ENCODE results near the gene VAC14.

Gene VAC14

DNA sequence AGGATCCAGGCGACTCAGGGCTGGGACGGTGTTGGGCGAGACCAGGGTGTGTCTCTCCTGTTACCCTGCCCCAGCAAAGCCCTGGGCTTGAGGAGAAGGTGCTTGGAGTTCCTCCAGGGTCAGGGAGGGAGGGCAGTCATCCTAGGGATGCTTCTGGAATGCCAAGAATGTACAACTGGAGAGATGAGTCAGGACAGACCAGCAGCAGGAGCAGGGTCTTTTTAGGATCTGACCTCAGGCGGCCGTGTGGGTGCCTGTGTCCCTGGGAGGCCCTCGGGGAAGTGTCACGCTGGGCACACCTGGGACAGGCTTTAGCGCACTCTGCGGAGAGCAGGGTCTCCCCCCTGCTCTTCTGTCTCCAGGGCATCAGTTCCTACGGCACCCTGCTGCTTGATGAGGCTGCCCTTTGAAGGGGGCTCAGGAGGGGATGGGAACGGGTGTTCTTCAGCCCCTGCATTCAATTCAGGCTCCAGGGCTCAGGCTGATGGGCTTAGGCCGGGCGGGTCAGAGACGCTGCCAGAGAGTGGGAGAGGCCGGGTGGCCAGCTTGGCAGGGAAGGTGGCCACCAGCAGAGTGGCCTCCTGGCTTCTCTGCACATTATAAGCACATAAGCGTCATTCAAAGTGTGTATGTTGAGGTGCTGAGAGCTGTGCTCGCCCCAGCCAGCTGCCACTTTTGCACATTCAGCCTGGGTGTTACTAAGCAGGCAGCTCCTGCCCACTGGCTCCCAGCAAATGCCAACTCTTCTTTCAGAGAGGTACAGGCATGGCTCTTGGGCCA is 106.7 kb downstream of the VAC14 start:
- FAIRE-seq: no peak

DNA sequence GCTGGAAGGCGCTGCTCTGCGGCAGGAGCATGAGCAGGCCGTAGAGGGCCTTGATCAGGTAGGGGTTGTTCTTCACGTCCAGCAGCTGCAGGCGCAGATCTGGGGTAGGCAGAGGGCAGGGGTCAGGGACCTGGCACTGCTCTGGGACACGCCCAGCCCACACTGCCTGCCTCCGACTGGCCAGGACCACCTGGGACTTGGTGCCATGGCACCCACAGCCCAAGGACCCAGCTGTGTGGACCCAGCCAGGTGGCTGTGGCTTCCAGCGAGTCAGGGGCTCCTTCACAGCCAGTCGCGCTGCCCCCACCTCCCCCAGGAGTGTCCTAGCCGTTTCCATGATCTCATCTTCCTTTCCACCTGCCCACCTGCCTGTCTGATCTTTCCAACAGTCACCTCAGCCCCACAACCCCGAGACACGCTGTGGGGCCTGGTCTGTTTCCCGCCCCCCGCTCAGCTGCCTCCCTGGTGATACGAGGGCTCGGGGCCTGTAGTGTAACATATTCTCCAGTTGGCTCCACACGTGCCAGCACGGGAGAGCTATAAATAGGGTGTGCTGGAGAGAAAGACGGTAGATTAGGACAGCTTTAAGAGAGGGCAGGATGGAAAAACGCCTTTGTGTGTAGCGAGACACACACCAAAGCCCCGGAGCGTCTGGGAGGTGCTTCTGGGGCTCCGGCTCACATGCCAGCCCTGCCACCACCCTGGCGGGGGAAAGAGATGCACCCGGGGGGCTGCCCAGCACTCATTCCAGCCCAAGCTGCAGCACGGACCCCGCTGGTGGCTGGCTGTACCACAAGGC is 107.9 kb downstream of the VAC14 start:
- DNase-seq (ENCODE audit: insufficient read length, low spot score) (no peak), FAIRE-seq (no peak)
- TF ChIP-seq POLR2A (IDR thresholded peaks at IDR 0.05; ENCODE audit: low read depth, low read length): no peak
- no peak for TF ChIP-seq POLR2AphosphoS5 (IDR thresholded peaks at IDR 0.05; ENCODE audit: low read depth, low read length)
- TF ChIP-seq TAF1 (IDR thresholded peaks at IDR 0.05; ENCODE audit: low read depth, low read length): no peak
- TF ChIP-seq POU2F2 (IDR thresholded peaks at IDR 0.05; ENCODE audit: low read depth, low read length): no peak
- no peak for TF ChIP-seq PAX5 (IDR thresholded peaks at IDR 0.05; ENCODE audit: insufficient read depth, low read length, severe bottlenecking)
- no peak for TF ChIP-seq SPI1 (IDR thresholded peaks at IDR 0.05; ENCODE audit: low read depth, low read length)

More for the DNA sequence above, 106.7 kb downstream of the VAC14 start:
- DNase-seq (ENCODE audit: insufficient read length, low spot score): no peak
- no peak for TF ChIP-seq PAX5 (IDR thresholded peaks at IDR 0.05; ENCODE audit: insufficient read depth, low read length, severe bottlenecking)
- no peak for TF ChIP-seq TAF1 (IDR thresholded peaks at IDR 0.05; ENCODE audit: low read depth, low read length)
- no peak for TF ChIP-seq SPI1 (IDR thresholded peaks at IDR 0.05; ENCODE audit: low read depth, low read length)
- TF ChIP-seq POLR2AphosphoS5 (IDR thresholded peaks at IDR 0.05; ENCODE audit: low read depth, low read length): no peak
- TF ChIP-seq POLR2A (IDR thresholded peaks at IDR 0.05; ENCODE audit: low read depth, low read length): no peak
- no peak for TF ChIP-seq POU2F2 (IDR thresholded peaks at IDR 0.05; ENCODE audit: low read depth, low read length)

DNA sequence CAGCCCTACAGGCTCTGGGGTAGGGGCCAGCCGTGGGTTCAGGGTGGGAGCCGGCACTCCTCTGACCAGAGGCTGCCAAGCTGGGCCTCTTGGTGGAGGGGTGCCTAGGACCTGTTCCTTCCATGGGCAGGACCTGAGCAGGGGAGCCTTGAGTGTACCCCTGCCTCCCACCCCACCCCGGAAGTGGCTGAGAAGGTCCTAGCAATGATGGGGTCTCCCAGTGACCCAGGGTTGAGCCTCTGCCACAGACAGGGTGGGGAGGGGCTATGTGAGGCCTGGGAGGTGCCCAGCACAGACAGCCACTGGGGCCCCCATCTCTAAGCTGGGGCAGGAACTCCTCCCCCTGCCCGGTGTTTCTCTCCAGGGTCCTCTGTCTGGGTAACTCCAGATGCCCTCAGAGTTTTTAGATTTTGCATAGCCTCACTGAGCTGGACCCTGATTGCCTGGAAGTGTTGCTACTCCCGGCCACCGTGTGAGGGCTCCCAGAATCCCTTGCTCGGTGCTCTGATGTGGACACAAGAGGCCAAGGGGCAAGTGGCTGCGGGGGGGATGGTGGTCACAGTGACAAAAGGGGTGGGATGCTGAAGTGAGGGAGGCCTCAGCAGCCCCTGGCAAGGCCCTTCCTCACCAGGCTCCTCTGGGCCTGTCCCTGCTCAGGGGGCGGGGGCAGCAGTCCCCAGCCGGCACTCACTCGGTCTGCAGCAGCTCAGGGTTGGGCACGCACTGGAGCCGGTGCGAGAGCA is 108.7 kb downstream of the VAC14 start:
- FAIRE-seq: no peak
- no peak for DNase-seq (ENCODE audit: insufficient read length, low spot score)
- TF ChIP-seq POLR2AphosphoS5 (IDR thresholded peaks at IDR 0.05; ENCODE audit: low read depth, low read length): no peak
- TF ChIP-seq TAF1 (IDR thresholded peaks at IDR 0.05; ENCODE audit: low read depth, low read length): no peak

DNA sequence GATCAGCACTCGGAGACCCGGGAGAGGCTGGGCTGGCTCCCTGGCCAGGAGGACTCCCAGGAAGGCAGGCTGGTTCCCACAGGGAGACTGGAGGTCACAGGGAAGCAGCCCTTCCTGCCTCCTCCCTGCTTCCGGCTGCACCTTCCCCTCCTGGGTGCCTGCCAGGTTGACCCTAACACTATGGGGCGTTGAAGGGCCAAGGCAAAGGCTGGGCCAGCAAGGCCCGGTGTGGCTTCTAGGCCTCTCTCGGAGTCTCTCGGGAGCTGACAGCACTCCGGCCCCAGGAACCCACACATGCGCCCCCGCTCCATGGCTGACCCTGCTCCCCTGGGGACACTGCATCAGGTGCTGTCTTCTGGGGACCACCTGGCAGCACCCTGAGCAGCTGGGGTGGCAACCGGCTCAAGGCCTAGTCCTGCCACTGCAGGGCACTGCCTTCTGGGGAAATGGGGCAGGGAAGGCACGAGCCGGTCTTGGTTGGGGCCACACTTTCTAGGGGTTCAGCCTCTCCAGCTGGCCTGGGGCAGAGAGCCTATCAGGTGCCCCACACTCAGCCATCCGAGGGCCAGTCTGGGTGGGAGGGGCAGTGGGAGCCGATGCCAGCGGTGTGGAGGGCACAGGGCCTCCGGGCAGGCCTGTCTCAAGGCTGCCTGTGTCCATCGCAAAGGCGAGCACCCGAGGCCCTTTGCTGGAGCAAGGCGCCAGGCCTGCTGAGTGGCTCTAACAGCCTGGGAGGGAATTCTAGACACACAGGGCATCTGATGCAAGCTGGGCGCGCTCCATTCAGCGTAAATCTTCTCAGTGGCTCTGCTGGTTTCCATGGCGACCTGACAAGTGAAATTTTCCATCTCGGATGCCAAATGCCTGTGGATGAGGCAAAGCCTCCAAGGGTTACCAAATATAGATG is 109.5 kb downstream of the VAC14 start:
- no peak for FAIRE-seq
- TF ChIP-seq POLR2AphosphoS5 (IDR thresholded peaks at IDR 0.05; ENCODE audit: low read depth, low read length) (no peak), TAF1 (IDR thresholded peaks at IDR 0.05; ENCODE audit: low read depth, low read length) (no peak), POLR2A (IDR thresholded peaks at IDR 0.05; ENCODE audit: low read depth, low read length) (no peak), POU2F2 (IDR thresholded peaks at IDR 0.05; ENCODE audit: low read depth, low read length) (no peak), SPI1 (IDR thresholded peaks at IDR 0.05; ENCODE audit: low read depth, low read length) (no peak), PAX5 (IDR thresholded peaks at IDR 0.05; ENCODE audit: insufficient read depth, low read length, severe bottlenecking) (no peak)
- DNase-seq (ENCODE audit: insufficient read length, low spot score): no peak

DNA sequence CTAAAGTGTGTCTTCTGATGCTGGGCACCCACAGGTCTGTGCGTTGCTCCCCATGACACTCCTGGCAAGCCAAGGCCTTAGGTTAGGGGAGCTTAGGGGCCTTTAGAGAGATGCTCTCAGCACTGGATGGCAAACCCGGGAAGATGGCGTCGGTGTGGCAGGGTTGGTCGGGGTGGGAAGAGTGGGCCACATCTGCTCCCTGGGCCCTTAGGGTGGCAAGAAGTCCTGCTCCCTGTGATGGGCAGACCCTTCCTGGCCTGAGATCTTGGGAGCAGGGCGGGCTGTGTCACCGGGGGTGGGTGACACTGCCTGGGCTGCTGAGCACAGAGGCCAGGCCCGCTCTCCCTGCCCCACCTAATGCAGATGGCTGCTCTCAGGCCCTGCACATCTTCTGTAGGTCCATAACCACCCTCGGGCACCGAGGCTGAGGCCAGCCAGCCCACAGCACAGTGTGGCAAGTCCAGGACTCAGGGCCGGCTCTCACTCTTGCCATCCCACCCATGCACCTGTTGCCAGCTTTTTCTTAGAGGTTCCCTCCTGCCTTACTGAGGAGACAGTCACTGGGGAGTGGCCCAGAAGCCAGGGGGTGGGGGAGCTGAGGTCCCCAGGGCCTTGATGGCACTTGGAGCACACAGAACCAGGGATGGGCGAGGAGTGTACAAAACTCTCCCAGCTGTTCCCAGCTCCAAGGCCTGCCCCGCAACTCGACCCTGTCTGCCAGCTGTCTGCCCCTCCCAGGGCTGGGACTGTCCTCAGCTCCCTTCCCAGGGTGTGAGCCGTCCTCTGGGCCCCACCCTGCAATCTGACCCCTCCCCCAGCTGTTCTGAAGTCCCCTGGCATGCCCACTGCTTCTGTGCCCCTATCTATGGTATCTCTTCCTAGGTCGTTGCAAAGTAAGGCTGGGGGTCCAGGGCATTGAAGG is 110.7 kb downstream of the VAC14 start:
- DNase-seq (ENCODE audit: insufficient read length, low spot score) (no peak), FAIRE-seq (no peak)
- TF ChIP-seq POU2F2 (IDR thresholded peaks at IDR 0.05; ENCODE audit: low read depth, low read length) (no peak), TAF1 (IDR thresholded peaks at IDR 0.05; ENCODE audit: low read depth, low read length) (no peak), POLR2AphosphoS5 (IDR thresholded peaks at IDR 0.05; ENCODE audit: low read depth, low read length) (no peak), PAX5 (IDR thresholded peaks at IDR 0.05; ENCODE audit: insufficient read depth, low read length, severe bottlenecking) (no peak)

DNA sequence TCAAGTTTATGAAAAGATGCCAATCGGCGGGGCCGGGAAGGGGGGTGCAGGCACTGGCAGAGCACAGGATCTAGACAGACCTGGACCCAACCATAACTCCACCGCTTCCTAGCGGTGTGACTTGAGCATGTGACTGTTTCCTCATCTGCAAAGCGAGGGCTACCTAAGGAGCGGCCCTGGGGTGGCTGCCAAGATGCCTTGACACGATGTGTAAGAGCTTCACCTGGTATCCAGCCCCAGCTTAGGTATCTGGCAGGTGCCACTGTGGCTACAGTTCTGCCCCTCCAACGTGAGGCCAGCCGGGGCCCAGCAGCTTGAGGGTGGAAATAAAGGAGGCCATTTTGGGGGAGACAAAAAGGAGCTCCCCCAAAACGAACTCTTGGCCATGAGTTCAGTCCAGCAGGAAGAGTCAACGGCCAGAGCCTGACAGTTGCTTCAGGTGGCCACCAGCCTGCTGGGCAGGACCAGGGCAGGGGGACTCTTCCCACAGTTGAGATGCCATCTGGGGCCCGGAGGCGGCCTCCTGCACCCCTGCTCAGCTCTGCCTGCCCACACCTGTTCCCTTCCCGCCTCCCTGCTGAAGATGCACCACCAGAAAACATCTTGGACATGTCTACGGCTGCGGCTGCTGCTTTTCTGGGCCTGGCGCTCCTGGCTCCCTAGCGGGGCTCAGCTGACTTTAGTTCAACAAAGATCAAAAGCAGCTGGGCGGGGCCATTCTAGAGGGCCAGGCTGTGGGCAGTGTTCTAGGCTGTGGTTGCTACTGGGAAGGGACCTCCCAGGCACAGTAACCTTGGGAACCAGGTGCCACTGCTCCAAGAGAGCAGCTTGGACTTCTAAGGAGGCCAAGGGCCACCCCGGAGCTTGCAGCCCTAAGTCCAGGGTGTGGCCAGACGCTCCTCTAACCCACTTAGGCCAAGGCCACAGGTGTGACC is 111.7 kb downstream of the VAC14 start:
- TF ChIP-seq TAF1 (IDR thresholded peaks at IDR 0.05; ENCODE audit: low read depth, low read length) (no peak), PAX5 (IDR thresholded peaks at IDR 0.05; ENCODE audit: insufficient read depth, low read length, severe bottlenecking) (no peak)
- DNase-seq (ENCODE audit: insufficient read length, low spot score) (no peak), FAIRE-seq (no peak)

DNA sequence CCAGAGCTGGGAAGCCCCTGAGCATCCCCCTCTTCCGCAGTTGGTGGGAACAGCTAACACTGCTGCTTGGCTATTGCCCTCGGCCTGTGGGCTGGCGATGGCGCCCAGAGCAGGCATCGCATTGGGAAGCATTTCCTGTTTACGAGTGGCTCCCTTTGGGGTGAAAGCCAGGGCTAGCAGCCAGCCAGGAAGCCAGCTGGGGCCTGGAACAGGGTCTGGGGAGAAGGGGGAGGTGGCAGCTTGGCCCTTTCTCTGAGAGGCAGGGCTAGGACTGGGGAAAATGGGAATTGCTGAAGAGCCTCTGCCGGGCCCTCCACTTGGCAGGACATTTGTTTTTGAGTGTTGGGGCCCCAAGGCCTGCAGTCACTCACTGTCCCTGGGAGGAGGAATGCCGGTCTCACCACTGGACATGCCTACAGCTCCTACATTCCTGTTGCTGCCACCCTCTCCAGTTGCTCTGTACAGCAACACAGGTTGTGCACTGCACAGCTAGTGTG is 112.7 kb downstream of the VAC14 start:
- DNase-seq (ENCODE audit: insufficient read length, low spot score) (no peak), FAIRE-seq (no peak)
- TF ChIP-seq POLR2AphosphoS5 (IDR thresholded peaks at IDR 0.05; ENCODE audit: low read depth, low read length): no peak
- no peak for TF ChIP-seq SPI1 (IDR thresholded peaks at IDR 0.05; ENCODE audit: low read depth, low read length)
- no peak for TF ChIP-seq POU2F2 (IDR thresholded peaks at IDR 0.05; ENCODE audit: low read depth, low read length)
- no peak for TF ChIP-seq PAX5 (IDR thresholded peaks at IDR 0.05; ENCODE audit: insufficient read depth, low read length, severe bottlenecking)
- TF ChIP-seq TAF1 (IDR thresholded peaks at IDR 0.05; ENCODE audit: low read depth, low read length): no peak
- TF ChIP-seq POLR2A (IDR thresholded peaks at IDR 0.05; ENCODE audit: low read depth, low read length): no peak

All from GM12891 (cell line).